Trophoblast cell (in vitro differentiated cells and primary cell): ENCODE results near the gene NXPH3.

Source experiments
- DNase-seq, 2 donors: peaks; one replicate each; pipeline ENCODE4 v3.0.0-alpha.2; 2016
- H2AFZ ChIP-seq: 2 replicates; pipeline ENCODE4 v1.6.1; 2013; ENCODE audit warnings: low read length, moderate library complexity, mild to moderate bottlenecking; ENCODE audit not compliant: insufficient read depth, poor library complexity
- H2AK5ac ChIP-seq: 2 replicates; pipeline ENCODE4 v1.6.1; 2013; ENCODE audit warnings: mild to moderate bottlenecking, low read length
- H2BK120ac ChIP-seq: 2 replicates; pipeline ENCODE4 v1.6.1; 2013; ENCODE audit warnings: low read length, mild to moderate bottlenecking, moderate library complexity; ENCODE audit not compliant: insufficient read depth, poor library complexity
- H2BK12ac ChIP-seq: 2 replicates; pipeline ENCODE4 v1.6.1; 2013; ENCODE audit warnings: mild to moderate bottlenecking, low read length, moderate library complexity
- H2BK5ac ChIP-seq: 2 replicates; pipeline ENCODE4 v1.6.1; 2013; ENCODE audit warnings: low read length, low read depth, moderate library complexity, mild to moderate bottlenecking; ENCODE audit not compliant: poor library complexity
- H3K14ac ChIP-seq: 2 replicates; pipeline ENCODE4 v1.6.1; 2013; ENCODE audit warnings: mild to moderate bottlenecking, low read length
- H3K18ac ChIP-seq: 2 replicates; pipeline ENCODE4 v1.6.1; 2013; ENCODE audit warnings: mild to moderate bottlenecking, low read length
- H3K23ac ChIP-seq: 2 replicates; pipeline ENCODE4 v1.6.1; 2013; ENCODE audit warnings: low read length
- H3K27ac ChIP-seq: 2 replicates; pipeline ENCODE4 v1.5.1; 2013; ENCODE audit warnings: low read depth, mild to moderate bottlenecking, inconsistent platforms, low read length, moderate library complexity
- H3K27me3 ChIP-seq: 2 replicates; pipeline ENCODE4 v1.6.1; 2013; ENCODE audit warnings: inconsistent platforms, mild to moderate bottlenecking, low read length, moderate library complexity; ENCODE audit not compliant: insufficient read depth
- H3K36me3 ChIP-seq, 2 experiments: 1 replicate in 1 of 2; 2 replicates in 1 of 2; pipeline ENCODE4 v1.6.1; 2013; ENCODE audit warnings: low read length in 2 of 2, mild to moderate bottlenecking in 2 of 2, moderate library complexity in 1 of 2; ENCODE audit not compliant: insufficient read depth in 2 of 2, control insufficient read depth in 1 of 2
- H3K4ac ChIP-seq: 2 replicates; pipeline ENCODE4 v1.6.1; 2013; ENCODE audit warnings: low read depth, mild to moderate bottlenecking, low read length, moderate library complexity
- H3K4me1 ChIP-seq, 2 experiments: 1 replicate in 1 of 2; 2 replicates in 1 of 2; pipeline ENCODE4 v1.6.1; 2013; ENCODE audit warnings: low read length in 2 of 2, mild to moderate bottlenecking in 2 of 2, moderate library complexity in 1 of 2; ENCODE audit not compliant: insufficient read depth in 2 of 2, control insufficient read depth in 1 of 2
- H3K4me2 ChIP-seq: 2 replicates; pipeline ENCODE4 v1.6.1; 2013; ENCODE audit warnings: inconsistent platforms, mild to moderate bottlenecking, low read length, moderate library complexity
- H3K4me3 ChIP-seq: 2 replicates; pipeline ENCODE4 v1.5.1; 2013; ENCODE audit warnings: mild to moderate bottlenecking, low read depth, low read length, inconsistent platforms
- H3K79me1 ChIP-seq: one replicate; pipeline ENCODE4 v1.6.1; 2013; ENCODE audit warnings: low read length
- H3K79me2 ChIP-seq: 2 replicates; pipeline ENCODE4 v1.6.1; 2013; ENCODE audit warnings: low read length, mild to moderate bottlenecking; ENCODE audit not compliant: control insufficient read depth, insufficient read depth, poor library complexity
- H3K9ac ChIP-seq: 2 replicates; pipeline ENCODE4 v1.6.1; 2013; ENCODE audit warnings: mild to moderate bottlenecking, low read length
- H3K9me3 ChIP-seq: 2 replicates; pipeline ENCODE4 v1.6.1; 2013; ENCODE audit warnings: low read depth, mild to moderate bottlenecking, control low read depth, inconsistent platforms, low read length; ENCODE audit not compliant: insufficient read depth
- H4K12ac ChIP-seq: 2 replicates; pipeline ENCODE4 v1.6.1; 2013; ENCODE audit warnings: low read depth, mild to moderate bottlenecking, low read length, moderate library complexity
- H4K8ac ChIP-seq: 2 replicates; pipeline ENCODE4 v1.6.1; 2013; ENCODE audit warnings: low read depth, mild to moderate bottlenecking, low read length, moderate library complexity
- H4K91ac ChIP-seq: one replicate; pipeline ENCODE4 v1.6.1; 2013; ENCODE audit warnings: low read depth, mild to moderate bottlenecking, low read length, moderate library complexity
- WGBS: extraction: QIAGEN DNeasy Blood & Tissue Kit; methylation state at CpG from one replicate; pipeline ENCODE4 v1.1.7; 2013; ENCODE audit warnings: missing lambda C conversion rate; ENCODE audit not compliant: insufficient read length, insufficient coverage; ENCODE audit errors: extremely low coverage; 5-methylcytosine and 5-hydroxymethylcytosine counted together

NXPH3 gene

DNA sequence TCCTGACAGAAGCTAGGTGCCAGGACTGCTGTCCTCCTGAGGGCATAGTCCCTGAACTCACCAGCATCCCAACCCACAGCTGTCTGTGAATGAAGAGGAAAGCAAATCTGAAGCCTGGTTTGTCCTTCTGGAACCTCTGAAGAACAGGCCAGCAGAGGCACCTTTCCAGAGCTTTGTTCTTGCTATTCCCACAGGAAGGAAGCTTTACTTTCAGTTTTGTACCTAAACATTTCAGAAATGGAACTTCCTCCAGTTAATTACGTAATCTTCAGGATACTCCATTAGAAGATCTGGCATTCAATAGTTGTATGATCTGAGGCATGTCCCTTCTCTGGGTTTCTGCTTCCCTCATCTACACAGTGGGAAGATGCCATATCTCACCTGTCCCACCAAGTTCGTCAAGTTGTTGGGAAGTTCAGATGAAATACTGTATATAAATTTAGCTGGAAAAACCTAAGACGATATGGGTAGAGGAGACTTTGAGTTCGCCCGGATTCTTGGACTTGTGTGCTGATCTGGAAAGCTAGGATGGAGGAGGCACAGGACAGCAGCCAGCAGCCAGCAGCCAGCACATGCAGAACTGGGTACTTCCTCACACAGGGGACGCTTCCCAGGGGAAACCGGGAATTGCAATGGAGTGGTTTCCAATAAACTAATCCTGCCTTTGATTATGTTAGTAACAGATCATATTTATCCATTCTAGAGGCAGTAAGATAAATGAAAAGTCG, 22.4 kb downstream of the NXPH3 start:
- Histone ChIP-seq H3K18ac (no peak overlapping the region), H2BK120ac (no peak overlapping the region), H3K27ac (no peak overlapping the region), H3K9me3 (no peaks in the 10 kb centered on the region), H2BK5ac (no peak overlapping the region), H3K36me3 (peaks cover 8 to 10% of the 10 kb centered on the region in 2 experiments), H3K4me2 (no peak overlapping the region), H4K12ac (no peak overlapping the region), H2AK5ac (no peak overlapping the region), H2BK12ac (no peak overlapping the region), H3K14ac (no peak overlapping the region), H3K23ac (no peak overlapping the region), H4K8ac (no peak overlapping the region), H3K4ac (no peak overlapping the region), H3K79me1 (no peaks in the 10 kb centered on the region), H3K27me3 (no peaks in the 10 kb centered on the region), H3K79me2 (no peaks in the 10 kb centered on the region), H3K4me3 (no peak overlapping the region), H3K4me1 (peaks cover 4 to 5% of the 10 kb centered on the region in 2 experiments), H2AFZ (no peak overlapping the region), H4K91ac (no peak overlapping the region), H3K9ac (no peak overlapping the region)
- WGBS = no CpG with 5 or more reads among the region's 8 CpGs
- no peak for DNase-seq

DNA sequence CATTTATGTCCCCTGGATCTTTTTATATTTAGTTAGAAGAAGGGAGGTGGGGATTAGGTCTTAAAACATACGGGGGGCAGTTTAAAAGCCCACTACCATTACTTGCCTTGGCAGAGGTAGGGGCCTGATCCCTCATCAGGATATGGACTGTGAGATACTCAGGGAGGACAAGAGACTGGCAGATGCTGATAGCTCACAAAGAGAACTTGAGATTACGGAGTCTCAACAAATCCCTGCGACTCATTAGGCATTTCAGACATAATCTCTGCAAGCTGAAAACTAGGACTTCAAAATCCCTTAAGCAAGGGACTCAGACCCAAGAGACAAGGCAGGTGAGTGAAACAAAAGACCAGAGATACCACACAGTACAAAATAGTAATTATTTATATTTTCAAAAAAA, 23.2 kb downstream of the NXPH3 start:
- no peak overlapping the region for H4K91ac ChIP-seq
- WGBS = no CpG with 5 or more reads among the region's 3 CpGs

DNA sequence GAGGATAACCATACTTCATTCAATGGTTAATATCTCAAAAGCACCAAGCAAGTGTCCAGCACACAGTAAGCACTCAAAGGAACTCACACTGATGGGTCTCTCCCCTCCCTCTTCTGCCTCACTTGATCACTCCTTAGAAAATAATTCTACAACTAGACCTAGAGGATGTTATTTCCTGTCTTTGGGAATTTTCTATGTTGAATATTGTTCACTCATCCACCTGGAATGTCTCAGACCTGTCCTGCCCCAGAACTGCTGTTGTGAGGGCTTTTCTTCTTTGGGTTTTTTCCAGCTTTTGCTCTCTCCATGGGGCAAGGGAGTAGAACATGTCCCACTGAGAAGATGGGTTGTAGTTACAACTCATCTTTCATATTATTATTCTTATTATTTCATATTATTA, 25.3 kb downstream of the NXPH3 start:
- Histone ChIP-seq H2BK120ac (no peak overlapping the region), H3K27ac (no peak overlapping the region), H2AK5ac (no peak overlapping the region), H2BK12ac (no peak overlapping the region), H4K91ac (no peak overlapping the region), H3K4me1 (peaks cover 4 to 5% of the 10 kb centered on the region in 2 experiments), H3K9ac (no peak overlapping the region), H3K18ac (no peak overlapping the region), H4K8ac (no peak overlapping the region), H3K27me3 (no peaks in the 10 kb centered on the region), H3K23ac (no peak overlapping the region), H3K79me2 (no peaks in the 10 kb centered on the region), H3K4me2 (no peak overlapping the region), H4K12ac (no peak overlapping the region), H2BK5ac (no peak overlapping the region), H2AFZ (no peak overlapping the region), H3K4me3 (no peak overlapping the region), H3K14ac (no peak overlapping the region), H3K79me1 (no peaks in the 10 kb centered on the region), H3K9me3 (no peaks in the 10 kb centered on the region), H3K4ac (no peak overlapping the region), H3K36me3 (peaks cover 8 to 10% of the 10 kb centered on the region in 2 experiments)
- DNase-seq = no peak

More for the DNA sequence above, 23.2 kb downstream of the NXPH3 start:
- Histone ChIP-seq H3K18ac (no peak overlapping the region), H3K4me2 (no peak overlapping the region), H3K14ac (no peak overlapping the region), H3K27me3 (no peaks in the 10 kb centered on the region), H2AFZ (no peak overlapping the region), H2AK5ac (no peak overlapping the region), H3K79me2 (no peaks in the 10 kb centered on the region), H2BK5ac (no peak overlapping the region), H4K8ac (no peak overlapping the region), H3K79me1 (no peaks in the 10 kb centered on the region), H3K36me3 (peaks cover 8 to 10% of the 10 kb centered on the region in 2 experiments), H3K23ac (no peak overlapping the region), H3K9me3 (no peaks in the 10 kb centered on the region), H2BK12ac (no peak overlapping the region), H3K4me3 (no peak overlapping the region), H4K12ac (no peak overlapping the region), H2BK120ac (no peak overlapping the region), H3K4me1 (peaks cover 4 to 5% of the 10 kb centered on the region in 2 experiments), H3K9ac (no peak overlapping the region), H3K27ac (no peak overlapping the region), H3K4ac (no peak overlapping the region)
- DNase-seq = no peak

DNA sequence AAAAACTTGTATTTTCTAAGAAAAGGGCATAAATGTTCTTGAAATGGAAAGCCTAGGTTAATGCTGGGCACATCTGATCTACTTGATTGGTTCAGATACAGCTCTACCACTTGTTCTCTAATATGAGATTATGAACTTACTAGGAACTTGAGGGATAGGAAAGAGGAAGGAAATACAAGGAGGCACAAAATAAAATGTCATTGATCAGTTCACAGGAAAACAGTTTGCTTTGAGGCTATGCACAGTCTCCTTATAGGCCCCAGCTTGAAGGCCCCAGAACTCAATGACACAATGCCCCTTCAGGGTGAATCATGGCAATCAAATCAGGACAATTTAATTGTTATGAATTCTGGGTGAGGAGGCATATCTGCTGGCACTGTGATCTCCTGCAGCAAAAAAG, 27.1 kb downstream of the NXPH3 start:
- DNase-seq = no peak
- Histone ChIP-seq H3K4me1 (peaks cover 4 to 5% of the 10 kb centered on the region in 2 experiments), H4K12ac (no peak overlapping the region), H3K27me3 (no peaks in the 10 kb centered on the region), H4K91ac (no peak overlapping the region), H3K27ac (no peak overlapping the region), H3K79me1 (no peaks in the 10 kb centered on the region), H3K4me2 (no peak overlapping the region), H2BK5ac (no peak overlapping the region), H3K18ac (no peak overlapping the region), H3K36me3 (peaks cover 6 to 9% of the 10 kb centered on the region in 2 experiments), H3K9me3 (no peaks in the 10 kb centered on the region), H2AFZ (no peak overlapping the region), H2AK5ac (no peak overlapping the region), H3K4me3 (no peak overlapping the region), H2BK120ac (no peak overlapping the region), H3K79me2 (no peaks in the 10 kb centered on the region), H3K14ac (no peak overlapping the region), H2BK12ac (no peak overlapping the region), H4K8ac (no peak overlapping the region), H3K4ac (no peak overlapping the region), H3K9ac (no peak overlapping the region), H3K23ac (no peak overlapping the region)
